Esophagus squamous epithelium (tissue), 5 donors: Measurements from ENCODE around the gene RAPGEF1. TPM values are rescaled to one million over a fixed set of nuclear protein-coding genes. Genes with fewer than 3 reads are reported as not detected.

ENCODE experiments used
- DNase-seq: peaks from one replicate; lab custom pipeline; 2025; lab: John Stamatoyannopoulos, UW
- H3K27ac ChIP-seq, 4 donors: fragments of 200-600 bp; sonication (generic); one replicate each; pipeline ENCODE4 v1.5.1; 2016 to 2019; ENCODE audit warnings: mild to moderate bottlenecking in 1 of 4
- H3K27me3 ChIP-seq, 4 donors: fragments of 200-600 bp; sonication (generic); 1 replicate in 3 of 4; 2 replicates in 1 of 4; pipeline versions ENCODE4 v1.5.1 to v1.6.0; 2017 to 2021; ENCODE audit warnings: antibody characterized with exemption in 1 of 4
- H3K36me3 ChIP-seq, 3 donors: fragments of 200-600 bp; sonication (generic); one replicate each; pipeline ENCODE4 v1.5.1; 2016 to 2019
- H3K4me1 ChIP-seq, 3 donors: fragments of 200-600 bp; sonication (generic); one replicate each; pipeline ENCODE4 v1.5.1; 2017 to 2019
- H3K4me3 ChIP-seq, 4 donors: fragments of 200-600 bp; sonication (generic); 1 replicate in 3 of 4; 2 replicates in 1 of 4; pipeline ENCODE4 v1.5.1; 2016 to 2019; ENCODE audit warnings: mild to moderate bottlenecking in 2 of 4, moderate library complexity in 1 of 4
- H3K9me3 ChIP-seq, 3 donors: fragments of 200-600 bp; sonication (generic); one replicate each; pipeline ENCODE4 v1.5.1; 2016 to 2019
- CTCF ChIP-seq, 6 experiments: fragments of 450-650 bp in 4 of 6; fragments of 200-600 bp in 2 of 6; sonication (generic) in 2 of 6; IDR thresholded peaks; one replicate each; pipeline ENCODE4 v1.5.1; 2016 to 2019; ENCODE audit warnings: antibody characterized with exemption in 6 of 6, mild to moderate bottlenecking in 4 of 6, moderate library complexity in 4 of 6
- POLR2A ChIP-seq, 4 donors: fragments of 450-650 bp; IDR thresholded peaks; one replicate each; pipeline ENCODE4 v1.6.1; 2017; ENCODE audit warnings: antibody characterized with exemption in 4 of 4, mild to moderate bottlenecking in 4 of 4, moderate library complexity in 3 of 4
- WGBS, 2 donors: methylation state at CpG; one replicate each; pipeline ENCODE4 v1.1.5; 2018; 5-methylcytosine and 5-hydroxymethylcytosine counted together
- intact Hi-C: fragments of 100-400 bp; cut with DNase I; formaldehyde crosslinking; loops from one replicate; pipeline ENCODE4 v1.15.0; 2022
- total RNA-seq, 4 donors: library from RNA; depleted of rRNA; stranded (reverse); fragments of >200 nt; gene quantifications; one replicate each; pipeline ENCODE4 v1.1.0, GENCODE V29; 2016
- donor health status: DM: yes; HTN: yes; CAD: no.

The RAPGEF1 gene
- total RNA-seq, 4 donors from 2014 or later: 12.2 to 40.4 (median 19.0) TPM

- intact Hi-C loops: loop anchor here (2.0 kb wide), 1 partner anchor 151 kb away; the partner anchor contains the start of gene RAPGEF1
- H3K27me3 ChIP-seq: no peaks in the 10 kb centered on the region
Measured at GRCh38 chr9:131589993-131590392, 149.9 kb downstream of the RAPGEF1 start.

DNA sequence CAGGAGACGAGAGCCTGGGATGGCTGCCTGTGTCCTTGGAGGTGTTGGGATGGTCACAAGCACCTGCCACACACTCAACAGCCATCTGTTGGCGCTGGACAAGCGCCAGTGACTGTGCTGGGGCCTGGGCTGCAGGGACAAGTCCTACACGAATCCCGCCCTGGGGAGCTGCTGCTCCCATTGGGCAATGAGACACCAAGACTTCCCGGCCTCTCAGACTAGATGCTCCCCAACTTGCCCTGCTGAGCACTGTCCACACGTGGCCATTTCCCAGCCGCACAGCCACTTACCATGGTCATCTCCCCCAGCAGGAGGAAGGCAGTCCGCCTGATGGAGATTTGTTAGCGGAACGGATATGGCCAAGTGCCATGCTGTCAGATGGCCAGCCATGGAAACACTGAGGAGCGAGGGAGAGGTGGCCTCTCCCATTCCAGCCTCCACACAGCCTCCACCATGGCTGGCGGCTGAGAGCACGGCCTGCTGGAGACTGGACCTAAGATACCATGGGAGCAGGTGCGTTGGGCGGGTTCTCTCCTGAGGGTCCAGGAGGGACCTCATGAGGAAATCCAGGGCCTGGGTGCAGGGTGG, 150.7 kb downstream of the RAPGEF1 start:
- WGBS, 2 donors: 93 to 96% methylated on average over 8 to 12 of the region's 16 CpGs
- H3K36me3 ChIP-seq: peaks cover 21 to 81% (median 29%) of the 10 kb centered on the region in 3 donors
- no peaks in the 10 kb centered on the region for H3K9me3 ChIP-seq
- TF ChIP-seq CTCF (IDR thresholded peaks at IDR 0.05) (no peak), POLR2A (IDR thresholded peaks at IDR 0.05) (no peak)
- intact Hi-C loops: no loop called here
- no peak overlapping the region for H3K27ac ChIP-seq
- DNase-seq: no peak
- no peak overlapping the region for H3K4me3 ChIP-seq
- no peaks in the 10 kb centered on the region for H3K27me3 ChIP-seq
- H3K4me1 ChIP-seq: peaks cover 0 to 28% (median 0%) of the 10 kb centered on the region in 3 donors

More at GRCh38 chr9:131589993-131590392, 149.9 kb downstream of the RAPGEF1 start:
- no peak for TF ChIP-seq CTCF (IDR thresholded peaks at IDR 0.05)
- TF ChIP-seq POLR2A (IDR thresholded peaks at IDR 0.05): no peak
- Histone ChIP-seq H3K4me3 (no peak overlapping the region), H3K4me1 (peaks cover 0 to 24% (median 0%) of the 10 kb centered on the region in 3 donors), H3K36me3 (peaks cover 21 to 81% (median 21%) of the 10 kb centered on the region in 3 donors), H3K9me3 (no peaks in the 10 kb centered on the region), H3K27ac (no peak overlapping the region)
- DNase-seq: no peak
- WGBS, 2 donors: 89 to 92% methylated on average over 13 to 14 of the region's 14 CpGs

- Histone ChIP-seq H3K27me3 (no peaks in the 10 kb centered on the region), H3K9me3 (no peaks in the 10 kb centered on the region), H3K4me3 (no peak overlapping the region), H3K36me3 (peaks cover 21 to 81% (median 36%) of the 10 kb centered on the region in 3 donors), H3K27ac (no peak overlapping the region), H3K4me1 (peaks cover 0 to 28% (median 0%) of the 10 kb centered on the region in 3 donors)
- intact Hi-C loops: no loop called here
- WGBS, 2 donors: 80% methylated on average over 7 of the region's 9 CpGs; no CpG with 5 or more reads in 1 of the 2 donors
- DNase-seq: no peak
- TF ChIP-seq POLR2A (IDR thresholded peaks at IDR 0.05) (no peak), CTCF (IDR thresholded peaks at IDR 0.05) (no peak)
Measured at GRCh38 chr9:131588396-131588795, 151.5 kb downstream of the RAPGEF1 start.

DNA sequence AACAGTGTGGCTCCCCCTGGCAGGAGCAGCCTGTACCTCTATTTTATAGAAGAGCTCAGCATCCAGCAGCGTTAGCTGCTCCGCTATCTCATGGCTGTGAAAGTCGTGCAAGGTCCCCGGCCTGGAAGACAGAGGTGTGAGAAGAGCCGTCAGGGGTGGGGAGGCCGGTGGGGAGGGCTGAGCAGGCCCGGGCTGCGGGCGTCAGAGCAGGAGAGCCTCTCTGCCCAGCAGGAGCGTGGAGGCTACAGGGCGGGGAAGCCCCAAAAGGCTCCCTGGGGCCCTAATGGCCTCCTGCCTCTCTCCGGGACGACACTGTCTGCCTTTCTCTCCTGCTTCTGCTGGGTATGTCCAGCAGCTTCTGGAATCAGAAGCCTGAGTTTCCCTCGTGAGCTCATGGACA, 152.0 kb downstream of the RAPGEF1 start:
- H3K9me3 ChIP-seq: no peaks in the 10 kb centered on the region
- H3K4me1 ChIP-seq: peaks cover 0 to 28% (median 0%) of the 10 kb centered on the region in 3 donors
- H3K27ac ChIP-seq: no peak overlapping the region
- intact Hi-C loops: no loop called here
- H3K4me3 ChIP-seq: no peak overlapping the region
- TF ChIP-seq POLR2A (IDR thresholded peaks at IDR 0.05) (no peak), CTCF (IDR thresholded peaks at IDR 0.05) (no peak)
- H3K36me3 ChIP-seq: peaks cover 21 to 81% (median 36%) of the 10 kb centered on the region in 3 donors
- no peak for DNase-seq
- H3K27me3 ChIP-seq: no peaks in the 10 kb centered on the region
- WGBS, 2 donors: 100% methylated on average over 1 of the region's 14 CpGs; no CpG with 5 or more reads in 1 of the 2 donors

DNA sequence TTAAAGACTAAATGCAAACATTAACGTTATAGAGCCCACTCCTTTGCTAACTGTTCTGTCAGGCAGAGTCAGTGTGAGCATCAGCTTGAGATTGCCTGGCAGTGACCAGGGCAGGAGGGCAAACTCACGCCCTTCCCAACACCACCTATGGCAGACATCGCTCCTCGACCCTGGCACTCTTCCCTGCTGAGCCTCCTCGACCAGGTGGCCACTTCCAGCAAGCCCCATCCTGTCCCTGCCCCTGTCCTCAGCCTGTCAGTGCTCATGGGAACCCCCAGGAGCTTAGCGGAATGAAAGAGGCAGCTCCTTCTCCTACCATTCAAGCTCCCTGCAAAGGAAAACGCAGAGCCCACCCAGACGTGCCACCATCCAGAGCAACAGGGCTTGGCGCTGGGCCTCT, 152.5 kb downstream of the RAPGEF1 start:
- H3K27ac ChIP-seq: no peak overlapping the region
- intact Hi-C loops: no loop called here
- H3K9me3 ChIP-seq: no peaks in the 10 kb centered on the region
- H3K36me3 ChIP-seq: peaks cover 21 to 84% (median 41%) of the 10 kb centered on the region in 3 donors
- TF ChIP-seq POLR2A (IDR thresholded peaks at IDR 0.05) (no peak), CTCF (IDR thresholded peaks at IDR 0.05) (no peak)
- WGBS, 2 donors: 64 to 77% methylated on average over 5 to 8 of the region's 9 CpGs
- no peak overlapping the region for H3K4me3 ChIP-seq
- no peaks in the 10 kb centered on the region for H3K27me3 ChIP-seq
- no peak for DNase-seq
- H3K4me1 ChIP-seq: peaks cover 0 to 28% (median 0%) of the 10 kb centered on the region in 3 donors
